ENCODE results near the gene NMNAT3.

DNA sequence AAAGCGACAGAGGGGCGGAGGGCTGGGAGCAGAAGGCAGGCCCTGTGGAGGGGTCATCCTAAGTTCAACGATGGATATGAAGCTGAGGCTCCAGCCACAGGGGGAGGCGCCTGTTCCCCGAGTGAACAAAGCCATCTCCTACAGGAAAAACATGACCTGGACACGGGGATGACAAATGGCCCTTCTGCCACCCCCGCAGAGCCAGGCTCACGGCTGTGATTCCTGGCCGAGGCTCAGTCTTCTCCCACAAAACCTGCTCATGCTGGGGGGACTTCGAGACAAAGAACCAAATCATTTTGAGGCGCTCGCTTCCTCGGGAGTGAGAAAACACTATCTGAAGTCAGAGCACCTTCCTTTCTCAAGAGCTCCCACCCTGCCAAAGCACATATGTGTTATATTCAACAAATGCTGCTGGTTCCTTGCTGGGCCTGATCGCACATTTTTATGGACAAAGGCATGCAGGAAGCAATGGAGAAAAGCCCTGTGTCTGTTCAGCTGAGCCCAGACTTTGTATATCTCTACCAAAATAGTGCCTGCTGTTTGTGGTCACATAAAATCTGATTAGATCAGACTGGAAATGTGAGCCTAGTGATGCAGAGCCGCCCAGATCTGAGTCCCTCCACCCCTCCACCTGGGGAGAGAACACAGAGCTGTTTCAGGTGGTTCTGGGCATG lies 143.9 kb downstream of the NMNAT3 start:
- TF ChIP-seq EZH2 (IDR thresholded peaks at IDR 0.05; ENCODE audit: insufficient read depth, poor library complexity, severe bottlenecking) = no peak
- no peak for TF ChIP-seq EZH2phosphoT487 (IDR thresholded peaks at IDR 0.05; ENCODE audit: insufficient read depth, low read depth)
